Neuron (in vitro differentiated cells): ENCODE data around the gene NLGN4Y.
"Not testable (repeated sequence)": the region's sequence is repeated elsewhere in the genome, so short reads cannot be mapped to it uniquely, and the experiment has no call there.

Source experiments
- H2AFZ ChIP-seq: one replicate; pipeline ENCODE4 v1.6.1; 2013; ENCODE audit warnings: low read depth, mild to moderate bottlenecking, inconsistent platforms, low read length, moderate library complexity
- H3K27me3 ChIP-seq: one replicate; pipeline ENCODE4 v1.6.1; 2013; ENCODE audit warnings: low read length; ENCODE audit not compliant: insufficient read depth
- H3K36me3 ChIP-seq: one replicate; pipeline ENCODE4 v1.6.1; 2013; ENCODE audit warnings: low read length; ENCODE audit not compliant: insufficient read depth
- H3K4me1 ChIP-seq: one replicate; pipeline ENCODE4 v1.6.1; 2013; ENCODE audit warnings: low read length; ENCODE audit not compliant: insufficient read depth
- H3K4me3 ChIP-seq: 2 replicates; pipeline ENCODE4 v1.5.1; 2013; ENCODE audit warnings: mild to moderate bottlenecking, low read length, moderate library complexity
- H3K9me3 ChIP-seq: one replicate; pipeline ENCODE4 v1.6.1; 2013; ENCODE audit warnings: low read length

The NLGN4Y gene

DNA sequence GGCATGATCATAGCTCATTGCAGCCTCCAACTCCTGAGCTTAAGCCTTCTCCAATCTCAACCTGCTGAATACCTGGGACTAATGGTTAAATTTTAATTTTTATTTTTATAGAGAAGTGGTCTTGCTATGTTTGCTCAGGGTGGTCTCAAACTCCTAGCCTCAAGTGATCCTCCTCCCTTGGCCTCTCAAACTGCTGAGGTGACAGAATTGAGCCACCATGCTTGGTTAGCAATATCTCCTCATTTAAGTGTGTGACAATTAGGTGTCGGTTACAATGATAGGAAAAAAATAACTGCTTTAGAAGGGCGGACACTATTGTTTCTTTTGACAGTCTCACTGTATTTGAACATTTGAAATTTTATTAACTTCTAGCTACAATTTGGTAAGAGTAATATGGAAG lies 300.3 kb downstream of the NLGN4Y start:
- Histone ChIP-seq H3K4me1 (no peaks in the 10 kb centered on the region), H3K36me3 (no peaks in the 10 kb centered on the region), H2AFZ (no peak overlapping the region), H3K4me3 (no peak overlapping the region), H3K27me3 (no peaks in the 10 kb centered on the region), H3K9me3 (no peaks in the 10 kb centered on the region)

DNA sequence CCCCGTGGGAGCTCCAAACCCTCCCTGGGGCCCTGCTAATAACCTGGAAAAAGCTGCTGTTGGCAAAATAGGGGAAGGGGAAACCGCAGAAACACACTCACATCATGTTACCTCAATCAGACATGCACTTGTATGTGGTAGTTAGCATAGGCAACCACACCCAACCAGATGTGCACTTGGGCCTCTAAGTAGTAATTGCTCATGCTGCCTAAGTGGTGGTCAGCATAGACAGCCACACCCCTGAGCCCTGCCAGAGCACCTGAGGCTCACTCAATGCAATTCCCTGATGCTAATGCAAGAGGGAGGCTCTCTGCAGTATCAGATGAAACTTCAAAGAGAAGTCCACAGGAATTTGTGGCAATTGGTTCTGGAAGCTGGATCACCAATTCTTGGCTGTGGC lies 301.4 kb downstream of the NLGN4Y start:
- Histone ChIP-seq H3K4me1 (no peaks in the 10 kb centered on the region), H3K27me3 (no peaks in the 10 kb centered on the region), H3K4me3 (no peak overlapping the region), H2AFZ (no peak overlapping the region), H3K36me3 (no peaks in the 10 kb centered on the region), H3K9me3 (no peaks in the 10 kb centered on the region)

DNA sequence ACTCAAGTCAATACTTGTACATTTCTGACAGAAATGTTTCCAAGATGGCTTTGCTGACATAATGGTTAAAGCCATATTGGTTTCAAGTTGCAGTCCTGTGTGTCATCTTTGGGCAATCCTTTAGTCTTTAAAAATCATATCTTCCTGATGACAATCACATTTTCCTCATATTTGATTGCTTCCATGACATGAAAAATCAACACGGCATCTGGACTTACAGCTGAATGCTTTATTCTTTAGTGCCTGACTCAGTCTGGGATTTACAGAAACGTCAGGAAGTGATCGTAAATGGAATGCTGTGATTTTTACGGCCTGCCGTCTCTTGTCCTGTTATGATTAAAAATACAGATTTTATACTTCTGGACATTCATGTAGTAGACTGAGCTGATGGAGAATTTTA lies 304.2 kb downstream of the NLGN4Y start:
- no peaks in the 10 kb centered on the region for H3K4me1 ChIP-seq
- no peaks in the 10 kb centered on the region for H3K27me3 ChIP-seq
- H3K36me3 ChIP-seq, result no peaks in the 10 kb centered on the region
- H3K4me3 ChIP-seq, result no peak overlapping the region
- H2AFZ ChIP-seq, result no peak overlapping the region
- no peaks in the 10 kb centered on the region for H3K9me3 ChIP-seq

DNA sequence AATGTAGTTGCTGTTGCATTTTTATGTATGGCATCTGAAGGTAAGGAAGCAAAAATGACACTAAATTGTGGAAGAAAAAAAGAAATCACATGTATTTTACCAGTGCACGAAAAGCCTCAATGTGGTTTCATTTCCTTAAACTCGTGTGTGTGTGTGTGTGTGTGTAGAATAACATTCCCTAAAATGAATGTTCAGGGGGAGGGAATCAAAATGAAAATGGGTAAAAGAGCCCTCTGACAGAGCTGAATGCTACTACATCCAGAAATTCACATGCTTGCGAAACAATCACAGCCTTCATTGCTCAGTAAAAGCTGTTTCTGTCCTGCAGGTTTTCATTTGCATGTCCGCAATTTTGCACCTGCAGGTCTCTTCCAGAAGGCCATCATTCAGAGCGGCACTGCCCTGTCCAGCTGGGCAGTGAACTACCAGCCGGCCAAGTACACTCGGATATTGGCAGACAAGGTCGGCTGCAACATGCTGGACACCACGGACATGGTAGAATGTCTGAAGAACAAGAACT lies 305.1 kb downstream of the NLGN4Y start:
- no peaks in the 10 kb centered on the region for H3K9me3 ChIP-seq
- H3K4me3 ChIP-seq, result no peak overlapping the region
- no peak overlapping the region for H2AFZ ChIP-seq
- H3K36me3 ChIP-seq, result no peaks in the 10 kb centered on the region
- H3K4me1 ChIP-seq, result no peaks in the 10 kb centered on the region
- no peaks in the 10 kb centered on the region for H3K27me3 ChIP-seq

DNA sequence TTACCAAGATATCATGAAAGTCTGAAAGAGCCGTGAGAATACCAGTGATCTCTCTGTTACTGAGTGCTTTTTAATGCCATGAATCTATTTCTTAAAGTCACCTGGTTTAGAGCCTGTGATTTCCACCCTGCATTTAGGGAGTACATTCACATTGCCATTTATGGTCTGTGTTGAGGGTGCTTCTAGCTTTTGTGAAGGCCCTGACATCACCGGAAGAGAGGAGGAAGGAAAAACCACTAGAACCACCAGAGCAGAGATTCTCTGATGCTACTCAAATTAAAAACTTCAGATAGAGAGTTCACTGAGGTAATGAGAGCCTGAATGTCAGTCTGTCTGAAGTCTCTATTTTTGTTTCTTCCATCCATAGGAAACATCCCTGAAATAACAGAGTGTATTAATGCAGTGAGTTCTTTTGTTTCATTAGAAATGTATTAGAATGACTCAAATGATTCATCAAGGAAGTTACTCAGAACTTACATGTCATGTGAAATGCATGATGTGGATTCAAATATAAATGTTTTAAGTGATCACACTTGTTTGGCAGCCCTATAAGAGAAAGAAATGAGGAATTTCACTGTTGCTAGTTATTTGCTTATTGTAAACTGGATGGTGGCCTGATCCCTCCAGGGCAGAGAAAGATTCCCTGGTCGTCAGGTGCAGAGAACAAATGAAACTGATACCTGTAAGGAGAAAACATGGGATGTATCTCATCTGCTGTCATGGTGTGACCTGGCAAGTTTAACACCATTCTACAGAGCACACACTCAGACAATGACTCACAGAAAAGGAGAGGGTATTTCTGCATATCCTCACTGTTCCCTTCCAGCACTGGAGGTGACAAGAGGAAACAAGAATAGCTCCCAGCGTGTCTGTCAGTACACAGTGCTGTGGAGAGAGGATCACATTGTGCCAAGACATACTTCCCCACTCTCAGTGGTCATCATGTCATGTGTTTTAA lies 310.1 kb downstream of the NLGN4Y start:
- no peaks in the 10 kb centered on the region for H3K36me3 ChIP-seq
- H3K4me3 ChIP-seq, result no peak overlapping the region
- no peak overlapping the region for H2AFZ ChIP-seq
- no peaks in the 10 kb centered on the region for H3K27me3 ChIP-seq
- no peaks in the 10 kb centered on the region for H3K4me1 ChIP-seq
- no peaks in the 10 kb centered on the region for H3K9me3 ChIP-seq

DNA sequence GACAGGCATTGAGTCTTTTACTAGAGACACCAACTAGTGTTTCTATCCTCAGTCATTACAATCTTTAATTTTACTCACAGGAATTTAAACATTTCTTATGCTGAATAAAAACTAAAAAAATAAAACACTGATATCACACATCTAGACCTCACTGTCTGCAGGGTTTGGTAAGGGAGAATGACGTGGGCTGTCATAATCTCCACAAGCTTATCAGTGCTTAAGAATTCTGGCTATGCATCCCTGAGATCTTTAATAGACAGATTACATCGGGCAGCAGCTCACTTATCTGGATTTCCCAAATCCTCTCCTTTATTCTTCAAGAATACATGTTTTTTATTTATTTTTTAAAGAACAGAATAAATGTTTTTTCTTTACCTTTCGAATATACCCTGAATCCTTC lies 313.1 kb downstream of the NLGN4Y start:
- Histone ChIP-seq H3K36me3 (no peaks in the 10 kb centered on the region), H2AFZ (no peak overlapping the region), H3K9me3 (no peaks in the 10 kb centered on the region), H3K27me3 (no peaks in the 10 kb centered on the region), H3K4me3 (no peak overlapping the region), H3K4me1 (no peaks in the 10 kb centered on the region)

DNA sequence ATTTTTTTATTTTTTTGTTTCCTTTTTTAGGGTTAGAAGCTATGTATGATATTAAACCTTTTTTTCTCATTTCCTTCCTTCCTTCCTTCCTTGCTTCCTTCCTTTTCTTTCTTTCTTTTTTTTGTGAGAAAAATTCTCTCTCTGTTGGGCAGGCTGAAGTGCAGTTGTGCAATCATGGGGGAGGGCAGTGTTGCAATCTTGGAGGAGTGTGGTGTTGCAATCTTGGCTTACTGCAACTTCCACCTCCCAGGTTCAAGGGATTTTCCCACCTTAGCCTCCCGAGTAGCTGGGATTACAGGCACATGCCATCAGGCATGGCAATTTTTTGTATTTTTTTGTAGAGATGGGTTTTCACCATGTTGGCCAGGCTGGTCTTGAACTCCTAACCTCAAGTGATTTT lies 326.4 kb downstream of the NLGN4Y start:
- Histone ChIP-seq H3K4me1 (no peaks in the 10 kb centered on the region), H3K9me3 (no peaks in the 10 kb centered on the region), H3K4me3 (no peak overlapping the region), H3K36me3 (no peaks in the 10 kb centered on the region), H3K27me3 (no peaks in the 10 kb centered on the region), H2AFZ (no peak overlapping the region)

DNA sequence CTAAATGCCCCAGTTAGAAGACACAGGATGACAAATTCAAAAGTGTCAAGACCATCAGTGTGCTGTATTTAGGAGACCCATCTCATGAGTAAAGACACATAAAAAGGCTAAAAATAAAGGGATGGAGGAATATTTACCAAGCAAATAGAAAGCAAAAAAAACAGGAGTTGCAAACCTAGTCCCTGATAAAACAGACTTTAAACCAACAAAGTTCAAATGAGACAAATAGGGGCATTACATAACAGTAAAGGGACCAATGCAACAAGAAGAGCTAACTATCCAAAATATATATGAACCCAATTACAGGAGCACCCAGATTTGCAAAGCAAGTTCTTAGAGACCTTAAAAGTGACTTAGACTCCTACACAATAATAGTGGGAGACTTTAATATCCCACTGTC lies 336.1 kb downstream of the NLGN4Y start:
- Histone ChIP-seq H3K36me3 (no peaks in the 10 kb centered on the region), H3K27me3 (no peaks in the 10 kb centered on the region), H3K9me3 (no peaks in the 10 kb centered on the region), H2AFZ (no peak overlapping the region), H3K4me3 (no peak overlapping the region), H3K4me1 (no peaks in the 10 kb centered on the region)

DNA sequence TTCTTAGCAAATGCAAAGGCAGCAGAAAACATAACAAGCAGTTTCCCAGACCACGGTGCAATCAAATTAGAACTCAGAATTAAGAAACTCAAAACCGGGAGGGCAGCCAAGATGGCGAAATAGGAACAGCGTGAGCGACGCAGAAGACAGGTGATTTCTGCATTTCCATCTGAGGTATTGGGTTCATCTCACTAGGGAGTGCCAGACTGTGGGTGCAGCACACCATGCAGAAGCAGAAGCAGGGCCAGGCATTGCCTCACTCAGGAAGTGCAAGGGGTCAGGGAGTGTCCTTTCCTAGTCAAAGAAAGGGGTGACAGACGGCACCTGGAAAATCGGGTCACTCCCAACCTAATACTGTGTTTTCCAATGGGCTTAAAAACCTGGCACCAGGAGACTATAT lies 336.7 kb downstream of the NLGN4Y start:
- H3K4me1 ChIP-seq, H2AFZ ChIP-seq, H3K36me3 ChIP-seq, H3K4me3 ChIP-seq, H3K27me3 ChIP-seq, H3K9me3 ChIP-seq: not testable (repeated sequence)

DNA sequence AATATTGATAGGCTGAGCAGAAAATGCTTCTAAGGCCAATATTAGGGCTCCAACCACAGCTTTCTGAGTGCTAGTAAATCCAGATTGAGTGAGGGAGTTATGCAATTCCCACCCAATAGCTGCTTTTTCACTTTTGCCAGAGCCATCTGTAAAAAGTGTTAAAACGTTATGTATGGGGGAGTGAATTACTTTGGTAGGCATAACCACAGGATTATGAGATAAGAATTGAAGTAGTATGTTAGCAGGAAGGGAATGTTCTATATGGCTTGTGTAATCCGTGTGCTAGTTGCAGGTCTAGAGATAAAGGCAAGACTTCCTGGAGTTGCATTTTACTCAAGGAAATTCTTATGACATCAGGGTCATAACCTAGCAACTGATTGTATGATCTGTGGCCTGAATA lies 347.6 kb downstream of the NLGN4Y start:
- Histone ChIP-seq H3K27me3 (no peaks in the 10 kb centered on the region), H3K4me1 (no peaks in the 10 kb centered on the region), H3K9me3 (no peaks in the 10 kb centered on the region), H3K4me3 (no peak overlapping the region), H3K36me3 (no peaks in the 10 kb centered on the region), H2AFZ (no peak overlapping the region)
